MM.1S (cell line): ENCODE measurements around the gene KCNC4.

Experiments used
- DNase-seq: peaks from one replicate; pipeline ENCODE4 v3.0.0-alpha.2; 2015
- H2AFZ ChIP-seq: fragments of 300-600 bp; sonication (generic); 2 replicates; pipeline ENCODE4 v1.6.0; 2016; ENCODE audit warnings: antibody characterized with exemption, low read length
- H3F3A ChIP-seq: fragments of 300-600 bp; sonication (generic); 2 replicates; pipeline ENCODE4 v1.6.1; 2016; ENCODE audit warnings: mild to moderate bottlenecking, antibody characterized with exemption, low read length, moderate library complexity, mixed read lengths; ENCODE audit not compliant: insufficient read depth
- H3K27ac ChIP-seq: fragments of 300-600 bp; sonication (generic); 2 replicates; pipeline ENCODE4 v1.5.1; 2016; ENCODE audit warnings: mild to moderate bottlenecking, low read length
- H3K27me3 ChIP-seq: fragments of 300-600 bp; sonication (generic); replicated peaks from 2 replicates; pipeline ENCODE4 v1.6.0; 2016; ENCODE audit warnings: low read length; ENCODE audit not compliant: insufficient read depth
- H3K36me3 ChIP-seq: fragments of 300-600 bp; sonication (generic); replicated peaks from 2 replicates; pipeline ENCODE4 v1.6.1; 2016; ENCODE audit warnings: mild to moderate bottlenecking, low read length, mixed read lengths; ENCODE audit not compliant: insufficient read depth
- H3K4me1 ChIP-seq: fragments of 300-600 bp; sonication (generic); 2 replicates; pipeline ENCODE4 v1.6.1; 2016; ENCODE audit warnings: low read length, mixed read lengths
- H3K4me2 ChIP-seq: fragments of 300-600 bp; sonication (generic); 2 replicates; pipeline ENCODE4 v1.6.0; 2016; ENCODE audit warnings: low read depth, low read length
- H3K4me3 ChIP-seq: fragments of 300-600 bp; sonication (generic); 2 replicates; pipeline ENCODE4 v1.5.1; 2016; ENCODE audit warnings: low read length, mixed read lengths
- H3K79me2 ChIP-seq: fragments of 300-600 bp; sonication (generic); 2 replicates; pipeline ENCODE4 v1.6.1; 2016; ENCODE audit warnings: mixed run types, low read length, mixed read lengths
- H3K9ac ChIP-seq: fragments of 300-600 bp; sonication (generic); 2 replicates; pipeline ENCODE4 v1.6.1; 2016; ENCODE audit warnings: low read length, mixed read lengths
- H3K9me2 ChIP-seq: fragments of 300-600 bp; sonication (generic); replicated peaks from 2 replicates; pipeline ENCODE4 v1.6.1; 2016; ENCODE audit warnings: mild to moderate bottlenecking, low read length, mixed read lengths; ENCODE audit not compliant: insufficient read depth
- H3K9me3 ChIP-seq: fragments of 300-600 bp; sonication (generic); replicated peaks from 2 replicates; pipeline ENCODE4 v1.6.1; 2016; ENCODE audit warnings: mild to moderate bottlenecking, low read length, mixed read lengths; ENCODE audit not compliant: insufficient read depth
- H4K20me1 ChIP-seq: fragments of 300-600 bp; sonication (generic); 2 replicates; pipeline ENCODE4 v1.6.1; 2016; ENCODE audit warnings: mild to moderate bottlenecking, low read length, moderate library complexity, mixed read lengths; ENCODE audit not compliant: insufficient read depth
- CTCF ChIP-seq: fragments of 300-600 bp; sonication (generic); IDR thresholded peaks from 2 replicates; pipeline ENCODE4 v1.5.1; 2016; ENCODE audit warnings: antibody characterized with exemption, low read length, mixed read lengths
- EZH2 ChIP-seq: fragments of 300-600 bp; sonication (generic); optimal IDR thresholded peaks from 2 replicates; pipeline ENCODE3; 2017; ENCODE audit warnings: low read depth, mild to moderate bottlenecking, antibody characterized with exemption, low read length, mixed read lengths
- EZH2phosphoT487 ChIP-seq: fragments of 300-600 bp; sonication (generic); IDR thresholded peaks from 2 replicates; pipeline ENCODE4 v1.6.1; 2018; ENCODE audit warnings: antibody characterized with exemption, low read length

The KCNC4 gene

DNA sequence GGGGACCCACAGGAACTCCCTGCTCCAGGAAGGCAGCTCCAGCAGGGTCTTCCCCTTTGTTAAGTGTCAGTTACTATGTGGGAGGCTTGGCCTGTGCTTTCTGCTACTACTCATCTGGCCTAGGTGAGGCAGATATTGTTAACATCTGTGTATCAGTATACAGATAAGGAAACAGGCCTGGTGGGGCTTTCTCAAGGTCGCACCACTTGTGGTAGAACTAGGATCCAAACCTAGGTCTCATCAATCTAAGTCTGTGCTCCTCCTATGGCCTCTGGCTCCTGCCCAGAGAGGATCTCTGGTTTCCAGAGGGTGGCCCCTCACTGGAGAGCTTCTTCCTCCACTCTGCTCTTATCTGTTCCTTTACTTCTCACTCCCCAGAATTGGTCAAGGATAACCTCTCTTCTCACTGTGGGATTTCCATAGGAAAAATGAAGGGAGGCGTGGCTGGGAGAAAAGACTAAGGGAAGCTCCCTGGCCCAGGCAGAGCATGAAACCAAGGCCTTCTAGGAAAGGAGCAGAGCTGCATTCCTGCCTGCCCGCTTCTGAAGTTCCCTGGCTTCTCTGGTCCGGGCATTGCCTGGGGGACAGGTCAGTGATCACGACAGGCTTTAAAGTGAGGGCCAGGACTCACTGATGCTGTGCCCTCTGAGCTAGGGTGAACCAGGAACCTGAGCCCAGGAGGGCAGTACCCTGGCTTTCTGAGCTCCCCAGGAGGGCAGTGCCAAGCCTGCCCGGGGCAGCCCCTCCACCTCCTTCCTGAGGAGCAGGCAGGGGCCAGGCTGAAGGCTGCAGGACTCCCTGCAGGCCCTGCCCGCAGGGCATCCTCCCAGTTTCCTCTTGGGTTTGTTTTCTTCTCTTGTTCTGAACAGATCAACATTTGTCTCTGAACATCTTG, 5.8 kb downstream of the KCNC4 start:
- Histone ChIP-seq H4K20me1 (no peaks in the 10 kb centered on the region), H2AFZ (no peak overlapping the region), H3K27ac (no peak overlapping the region), H3K27me3 (no peaks in the 10 kb centered on the region), H3K9me2 (no peaks in the 10 kb centered on the region), H3K36me3 (no peaks in the 10 kb centered on the region), H3F3A (no peaks in the 10 kb centered on the region), H3K9me3 (no peaks in the 10 kb centered on the region), H3K79me2 (no peaks in the 10 kb centered on the region), H3K4me3 (no peak overlapping the region), H3K9ac (no peak overlapping the region), H3K4me2 (no peak overlapping the region), H3K4me1 (no peaks in the 10 kb centered on the region)
- no peak for TF ChIP-seq EZH2phosphoT487
- TF ChIP-seq EZH2 = no peak
- no peak for TF ChIP-seq CTCF
- DNase-seq = no peak

DNA sequence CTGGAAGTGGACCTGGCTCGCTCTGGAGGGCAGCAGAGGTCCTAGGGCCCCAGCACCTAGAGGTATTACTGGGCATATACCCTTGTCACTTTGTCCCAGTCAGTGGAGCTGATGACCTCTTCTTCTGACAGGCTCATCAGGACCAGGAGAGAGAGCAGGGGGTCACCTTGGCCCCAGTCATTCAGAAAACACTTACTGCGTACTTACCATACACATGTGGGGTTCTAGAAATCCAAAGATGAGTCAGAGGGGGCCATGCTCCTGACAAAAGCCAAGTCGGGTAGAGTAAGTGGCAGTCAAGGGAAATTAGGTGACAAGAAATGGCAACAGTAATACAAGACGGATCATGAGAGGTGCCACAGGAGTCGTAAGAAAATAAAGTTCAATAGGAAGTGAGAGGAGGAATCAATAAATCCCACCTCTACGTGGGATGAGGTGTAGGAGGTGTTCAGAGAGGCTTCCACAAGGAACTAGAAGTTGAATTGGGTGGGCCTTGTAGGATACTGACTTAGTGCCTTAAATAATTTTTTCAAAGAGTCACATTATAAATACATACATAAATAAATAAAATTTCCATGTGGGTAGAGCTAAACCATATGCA, 6.8 kb downstream of the KCNC4 start:
- H3K27ac ChIP-seq = no peak overlapping the region
- H4K20me1 ChIP-seq = no peaks in the 10 kb centered on the region
- no peak overlapping the region for H3K4me2 ChIP-seq

GRCh38 chr1:110218137-110218536, 8.0 kb downstream of the KCNC4 start:
- no peak overlapping the region for H3K9ac ChIP-seq
- H3K4me1 ChIP-seq = no peaks in the 10 kb centered on the region
- H2AFZ ChIP-seq = no peak overlapping the region
- no peak overlapping the region for H3K4me2 ChIP-seq
- H3K36me3 ChIP-seq = no peaks in the 10 kb centered on the region
- H3K9me3 ChIP-seq = no peaks in the 10 kb centered on the region
- H3K9me2 ChIP-seq = no peaks in the 10 kb centered on the region
- no peak for DNase-seq
- H3K27me3 ChIP-seq = no peaks in the 10 kb centered on the region
- no peaks in the 10 kb centered on the region for H4K20me1 ChIP-seq
- no peak overlapping the region for H3K27ac ChIP-seq
- no peak overlapping the region for H3K4me3 ChIP-seq
- no peaks in the 10 kb centered on the region for H3K79me2 ChIP-seq
- TF ChIP-seq EZH2phosphoT487 = no peak
- TF ChIP-seq CTCF = no peak
- no peak for TF ChIP-seq EZH2
- no peaks in the 10 kb centered on the region for H3F3A ChIP-seq

More for the DNA sequence above, 6.8 kb downstream of the KCNC4 start:
- H3K36me3 ChIP-seq = no peaks in the 10 kb centered on the region
- TF ChIP-seq EZH2phosphoT487 = no peak
- no peak for TF ChIP-seq EZH2
- no peak for TF ChIP-seq CTCF
- H3K9me2 ChIP-seq = no peaks in the 10 kb centered on the region
- no peak overlapping the region for H2AFZ ChIP-seq
- H3K27me3 ChIP-seq = no peaks in the 10 kb centered on the region
- H3K79me2 ChIP-seq = no peaks in the 10 kb centered on the region
- no peaks in the 10 kb centered on the region for H3K9me3 ChIP-seq
- no peak overlapping the region for H3K9ac ChIP-seq
- no peaks in the 10 kb centered on the region for H3F3A ChIP-seq
- H3K4me1 ChIP-seq = no peaks in the 10 kb centered on the region
- DNase-seq = no peak
- no peak overlapping the region for H3K4me3 ChIP-seq
